Ishikawa (cell line): Measurements from ENCODE around the gene ZBTB45.

Experiments
- TEAD4 ChIP-seq: IDR thresholded peaks from 2 replicates; pipeline ENCODE4 v1.6.1; 2012
- YY1 ChIP-seq: IDR thresholded peaks from 2 replicates; pipeline ENCODE4 v1.6.1; 2012; ENCODE audit warnings: low read depth
- TF ChIP-seq, protein P1 (sequence below): IDR thresholded peaks from 2 replicates; pipeline ENCODE4 v1.6.1; 2012

DNA sequence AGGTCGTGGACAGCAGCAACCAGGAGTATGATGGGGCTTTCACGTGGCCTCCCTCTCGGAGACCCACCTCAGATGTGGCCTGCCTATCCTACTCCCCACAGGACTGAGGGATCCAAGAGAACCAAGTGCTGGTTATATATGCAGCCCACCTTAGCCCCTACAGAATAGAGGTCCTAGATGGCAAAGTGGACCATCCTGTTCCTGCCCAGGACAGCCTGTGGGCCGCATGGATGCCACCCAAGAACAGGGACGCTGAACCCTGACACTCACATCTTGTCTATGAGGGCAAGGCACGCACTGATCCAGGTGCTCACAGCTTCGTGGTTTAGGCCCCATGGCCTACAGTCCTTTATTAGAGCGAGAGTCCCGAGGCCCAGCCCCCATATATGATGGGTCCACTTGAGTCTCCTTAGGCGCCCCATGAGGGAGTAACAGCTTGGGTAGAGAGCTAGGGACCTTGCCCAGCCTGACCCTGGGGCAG lies 6.4 kb downstream of the ZBTB45 start:
- TF ChIP-seq YY1 = no peak
- TF ChIP-seq TEAD4 = no peak
- TF ChIP-seq, protein P1, sequence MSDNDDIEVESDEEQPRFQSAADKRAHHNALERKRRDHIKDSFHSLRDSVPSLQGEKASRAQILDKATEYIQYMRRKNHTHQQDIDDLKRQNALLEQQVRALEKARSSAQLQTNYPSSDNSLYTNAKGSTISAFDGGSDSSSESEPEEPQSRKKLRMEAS = no peak
